Esophagus muscularis mucosa (tissue), 4 donors: ENCODE measurements around the gene TIE1.

Source experiments
- CTCF ChIP-seq, 3 experiments: fragments of 200-600 bp in 2 of 3; fragments of 450-650 bp in 1 of 3; sonication (generic) in 2 of 3; IDR thresholded peaks; one replicate each; pipeline ENCODE4 v1.5.1; 2017 to 2019; ENCODE audit warnings: antibody characterized with exemption in 3 of 3, mild to moderate bottlenecking in 2 of 3, moderate library complexity in 1 of 3
- EP300 ChIP-seq: sonication (generic); formaldehyde crosslinking; IDR thresholded peaks from one replicate; pipeline ENCODE4 v1.6.1; 2017; ENCODE audit warnings: antibody characterized with exemption
- POLR2A ChIP-seq: fragments of 450-650 bp; IDR thresholded peaks from one replicate; pipeline ENCODE4 v1.6.1; 2017; ENCODE audit warnings: antibody characterized with exemption, moderate library complexity, mild to moderate bottlenecking, low read depth
- POLR2AphosphoS5 ChIP-seq, 2 donors: sonication (generic); formaldehyde crosslinking; IDR thresholded peaks; one replicate each; pipeline ENCODE4 v1.6.1; 2017; ENCODE audit warnings: antibody characterized with exemption in 2 of 2

- TF ChIP-seq CTCF (IDR thresholded peaks at IDR 0.05) (no peak), POLR2A (no peak), POLR2AphosphoS5 (IDR thresholded peaks at IDR 0.05) (no peak), EP300 (no peak)
Observed at GRCh38 chr1:43302721-43303470, 2.1 kb downstream of the TIE1 start.
